Ishikawa (cell line): ENCODE data around the gene TFR2.

Source experiments
- CEBPB ChIP-seq: IDR thresholded peaks from 2 replicates; pipeline ENCODE4 v1.6.1; 2012
- CREB1 ChIP-seq: IDR thresholded peaks from 2 replicates; pipeline ENCODE4 v1.6.1; 2012; ENCODE audit warnings: low read depth
- EGR1 ChIP-seq: IDR thresholded peaks from 2 replicates; pipeline ENCODE4 v1.6.1; 2012
- EP300 ChIP-seq: IDR thresholded peaks from 2 replicates; pipeline ENCODE4 v1.6.1; 2012; ENCODE audit warnings: borderline replicate concordance
- FOXM1 ChIP-seq: IDR thresholded peaks from 2 replicates; pipeline ENCODE4 v1.6.1; 2012; ENCODE audit warnings: low read depth, borderline replicate concordance
- MAX ChIP-seq: IDR thresholded peaks from 2 replicates; pipeline ENCODE4 v1.6.1; 2012
- NFIC ChIP-seq: IDR thresholded peaks from 2 replicates; pipeline ENCODE4 v1.6.1; 2012
- RAD21 ChIP-seq: IDR thresholded peaks from 2 replicates; pipeline ENCODE4 v1.6.1; 2012; ENCODE audit warnings: low read depth
- REST ChIP-seq: IDR thresholded peaks from 2 replicates; pipeline ENCODE4 v1.6.1; 2012; ENCODE audit warnings: low read depth, mild to moderate bottlenecking
- TAF1 ChIP-seq: IDR thresholded peaks from 2 replicates; pipeline ENCODE4 v1.6.1; 2012; ENCODE audit warnings: low read depth, mild to moderate bottlenecking
- TCF12 ChIP-seq: IDR thresholded peaks from 2 replicates; pipeline ENCODE4 v1.6.1; 2012; ENCODE audit warnings: low read depth
- TEAD4 ChIP-seq: IDR thresholded peaks from 2 replicates; pipeline ENCODE4 v1.6.1; 2012
- USF1 ChIP-seq: IDR thresholded peaks from 2 replicates; pipeline ENCODE4 v1.6.1; 2012
- YY1 ChIP-seq: IDR thresholded peaks from 2 replicates; pipeline ENCODE4 v1.6.1; 2012; ENCODE audit warnings: low read depth
- ZBTB7A ChIP-seq: IDR thresholded peaks from 2 replicates; pipeline ENCODE4 v1.6.1; 2012; ENCODE audit warnings: low read depth

TFR2 gene

GRCh38 chr7:100684534-100685042 is 43.2 kb upstream of the TFR2 start:
- TF ChIP-seq MAX = no peak
- TF ChIP-seq TCF12 = no peak
- no peak for TF ChIP-seq EP300
- no peak for TF ChIP-seq EGR1
- no peak for TF ChIP-seq FOXM1
- TF ChIP-seq REST = no peak
- TF ChIP-seq YY1 = no peak
- no peak for TF ChIP-seq RAD21
- no peak for TF ChIP-seq CREB1
- TF ChIP-seq CEBPB = no peak
- no peak for TF ChIP-seq ZBTB7A
- TF ChIP-seq USF1 = no peak

GRCh38 chr7:100683659-100684533 is 42.5 kb upstream of the TFR2 start:
- TF ChIP-seq YY1 (no peak), EGR1 (no peak), RAD21 (no peak), CEBPB (no peak), USF1 (no peak), REST (no peak), TAF1 (no peak), ZBTB7A (no peak), NFIC (no peak)

GRCh38 chr7:100682991-100683658 is 41.8 kb upstream of the TFR2 start:
- no peak for TF ChIP-seq YY1
- TF ChIP-seq REST = no peak
- TF ChIP-seq CEBPB = no peak
- no peak for TF ChIP-seq EGR1
- no peak for TF ChIP-seq FOXM1

- TF ChIP-seq CREB1 (no peak), TCF12 (no peak), NFIC (no peak), REST (no peak), EGR1 (no peak), EP300 (no peak), MAX (no peak), YY1 (no peak), FOXM1 (no peak), RAD21 (no peak), CEBPB (no peak), ZBTB7A (no peak), TEAD4 (no peak), USF1 (no peak), TAF1 (no peak)
Observed at GRCh38 chr7:100682228-100682741, 40.9 kb upstream of the TFR2 start.
